Stimulated activated CD4-positive, alpha-beta T cell treated with anti-CD3 and anti-CD28 coated beads, Interleukin-15, amount 100 ng/mL, for 48 hours (primary cell): ENCODE results near the gene TYW3.

Experiments used
- DNase-seq, 2 donors: peaks; one replicate each; pipeline ENCODE4 v3.0.0-alpha.2; 2020; ENCODE audit warnings: low read depth in 2 of 2

TYW3 gene, protein sequence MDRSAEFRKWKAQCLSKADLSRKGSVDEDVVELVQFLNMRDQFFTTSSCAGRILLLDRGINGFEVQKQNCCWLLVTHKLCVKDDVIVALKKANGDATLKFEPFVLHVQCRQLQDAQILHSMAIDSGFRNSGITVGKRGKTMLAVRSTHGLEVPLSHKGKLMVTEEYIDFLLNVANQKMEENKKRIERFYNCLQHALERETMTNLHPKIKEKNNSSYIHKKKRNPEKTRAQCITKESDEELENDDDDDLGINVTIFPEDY

DNA sequence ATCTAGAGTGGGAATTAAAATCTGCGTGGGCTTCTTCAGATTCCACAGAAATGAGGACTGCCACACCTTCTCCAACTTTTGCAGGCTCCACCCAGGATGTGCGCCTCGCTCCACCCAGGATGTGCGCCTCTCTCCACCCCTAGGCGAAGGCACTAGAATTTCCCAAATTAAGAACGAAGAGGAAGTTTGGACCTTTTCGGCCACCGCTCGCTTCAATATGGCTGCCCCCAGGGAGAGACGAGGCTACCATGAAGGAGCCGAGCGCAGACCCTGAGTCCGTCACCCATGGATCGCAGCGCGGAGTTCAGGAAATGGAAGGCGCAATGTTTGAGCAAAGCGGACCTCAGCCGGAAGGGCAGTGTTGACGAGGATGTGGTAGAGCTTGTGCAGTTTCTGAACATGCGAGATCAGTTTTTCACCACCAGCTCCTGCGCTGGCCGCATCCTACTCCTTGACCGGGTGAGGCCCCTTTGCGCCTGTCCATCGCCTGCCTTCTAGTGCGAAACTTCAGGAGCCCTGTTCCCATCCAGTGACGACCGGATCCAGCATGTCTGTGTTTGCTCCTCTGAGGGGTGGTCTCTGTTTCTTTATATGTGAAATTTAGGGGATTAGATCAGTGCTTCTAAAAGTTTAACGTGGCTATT lies at the start of gene TYW3, which contains the start of gene CRYZ:
TSS of gene TYW3 (plus strand) at position 193 of the 644 bp plus-strand sequence. CDS start at position 286, 93 bp downstream.
TSS of gene CRYZ (minus strand) at position 91 of the 644 bp plus-strand sequence. CDS start 8,229 bp downstream, outside the sequence.
- peak; percentile 70 to 76 for DNase-seq

DNA sequence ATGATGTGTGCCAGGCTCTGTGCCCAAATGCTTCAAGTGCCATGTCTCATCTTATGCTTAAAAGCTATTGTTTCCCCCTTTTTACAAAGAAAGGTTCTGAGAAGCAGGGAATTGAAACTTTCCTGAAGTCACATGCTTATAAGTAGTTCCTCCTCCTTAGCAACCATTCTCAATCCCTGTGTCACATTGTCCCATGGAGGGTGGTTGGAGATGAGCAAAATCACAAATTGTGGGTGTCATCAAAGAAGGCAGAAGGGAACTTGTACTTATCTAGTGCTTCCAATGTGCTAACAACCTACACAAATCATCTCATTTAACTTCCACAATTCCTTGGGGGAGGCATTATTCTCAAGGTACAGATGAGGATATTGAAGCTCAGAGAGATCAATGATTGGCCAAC lies 49.3 kb upstream of the TYW3 start:
- DNase-seq = no peak

DNA sequence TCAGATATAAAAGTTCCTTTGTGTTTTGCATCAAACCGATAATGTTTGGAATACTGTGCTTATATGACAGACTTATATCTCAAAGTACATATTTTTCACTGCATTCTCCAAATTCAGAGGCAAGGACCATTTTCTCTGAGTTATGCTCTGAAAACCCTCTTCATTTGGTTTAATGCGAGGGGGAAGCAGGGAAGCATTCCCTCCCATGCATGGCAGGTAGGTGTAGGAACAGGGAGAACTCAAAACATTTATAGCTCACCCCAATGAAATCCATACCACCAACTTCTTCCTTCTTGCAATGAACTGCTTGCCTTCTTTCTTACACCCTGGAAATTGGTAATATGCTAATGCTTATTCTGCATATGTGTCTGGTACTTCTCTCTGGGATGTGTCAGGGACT lies 48.7 kb upstream of the TYW3 start:
- DNase-seq = no peak

DNA sequence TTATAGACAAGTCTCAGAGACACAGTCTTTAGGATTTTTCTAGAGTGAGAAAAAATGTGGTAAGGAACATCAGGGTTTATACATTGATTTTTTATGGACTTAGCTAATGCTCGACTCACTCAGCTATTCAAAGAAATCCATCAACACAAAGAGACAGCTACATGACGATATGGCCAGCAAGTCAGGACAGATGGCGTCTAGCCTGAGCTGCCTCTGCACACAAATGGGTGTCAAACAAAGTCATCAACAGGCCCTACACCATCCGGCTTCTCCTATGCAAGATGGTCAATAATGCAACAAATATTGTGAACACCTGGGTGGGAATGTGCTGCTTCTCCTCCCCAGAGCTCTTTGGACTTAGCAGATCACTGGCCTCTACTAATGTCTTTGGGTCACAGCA lies 46.0 kb upstream of the TYW3 start:
- no peak for DNase-seq

DNA sequence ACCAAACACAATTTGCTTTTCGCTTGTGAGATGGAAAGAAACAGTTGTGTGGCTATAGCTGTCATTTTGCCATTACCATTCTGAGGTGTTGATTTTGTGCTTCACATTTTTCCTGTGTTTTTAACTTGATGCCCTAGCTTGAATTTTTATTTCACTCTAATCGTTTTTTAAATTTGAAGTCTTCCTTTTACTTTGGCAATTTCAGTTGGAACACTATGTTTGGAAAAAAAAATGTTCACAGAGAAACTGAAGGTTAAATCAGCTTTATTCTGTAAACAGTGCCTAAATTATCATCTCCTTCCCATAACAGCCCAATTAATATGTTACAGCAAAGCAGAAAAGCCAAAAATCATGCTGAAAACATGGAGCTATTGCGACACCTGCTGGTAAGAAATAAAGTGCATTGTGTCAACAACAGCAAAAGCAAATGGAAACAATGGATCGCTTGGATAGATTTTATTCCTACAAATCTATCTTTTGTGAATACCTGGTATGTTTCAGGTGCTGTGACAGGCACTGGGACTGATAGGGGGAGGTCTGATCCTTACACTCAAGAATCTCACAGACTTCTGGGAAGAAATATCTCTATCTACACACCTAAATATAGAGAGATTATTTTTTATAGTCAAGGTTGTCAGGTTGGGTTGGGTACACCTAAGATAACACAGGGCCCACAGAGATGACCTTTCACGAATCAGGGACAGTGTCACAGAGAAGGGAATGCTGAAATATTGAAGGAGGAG lies 43.2 kb upstream of the TYW3 start:
- DNase-seq = peak in 1 of 2 donors; percentile 22

DNA sequence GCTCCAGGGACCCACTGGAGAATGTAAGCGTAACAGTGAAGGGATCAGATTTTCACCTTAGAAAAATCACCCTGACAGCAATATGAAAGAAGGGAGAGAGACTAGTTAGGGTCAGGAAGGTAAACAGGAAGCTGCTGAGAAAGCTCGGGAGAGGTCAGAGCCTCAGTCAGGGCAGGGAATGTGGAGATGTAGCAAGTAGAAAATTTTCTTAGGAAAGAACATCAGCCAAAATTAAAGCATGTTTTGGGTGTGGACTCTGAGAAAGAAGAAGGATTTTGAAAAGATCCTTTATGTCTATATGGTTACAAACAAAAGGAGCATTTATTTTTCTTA lies 42.6 kb upstream of the TYW3 start:
- DNase-seq = no peak

DNA sequence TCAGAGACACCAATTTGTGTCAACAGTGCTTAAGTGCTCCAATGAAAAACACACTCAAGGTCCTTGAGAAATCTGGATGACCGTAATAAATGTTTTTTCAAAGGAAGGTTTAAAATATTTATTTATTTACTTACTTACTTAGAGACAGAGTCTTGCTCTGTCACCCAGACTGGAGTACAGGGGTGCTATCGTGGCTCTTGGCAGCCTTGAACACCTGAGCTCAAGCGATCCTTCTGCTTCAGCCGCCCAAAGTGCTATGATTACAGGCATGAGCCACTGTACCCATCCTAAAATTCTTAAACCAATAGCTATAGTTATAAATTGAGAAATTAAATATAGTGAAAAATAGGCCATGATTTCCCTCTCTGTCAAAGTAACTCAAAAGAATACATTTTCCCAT lies 42.0 kb upstream of the TYW3 start:
- no peak for DNase-seq

DNA sequence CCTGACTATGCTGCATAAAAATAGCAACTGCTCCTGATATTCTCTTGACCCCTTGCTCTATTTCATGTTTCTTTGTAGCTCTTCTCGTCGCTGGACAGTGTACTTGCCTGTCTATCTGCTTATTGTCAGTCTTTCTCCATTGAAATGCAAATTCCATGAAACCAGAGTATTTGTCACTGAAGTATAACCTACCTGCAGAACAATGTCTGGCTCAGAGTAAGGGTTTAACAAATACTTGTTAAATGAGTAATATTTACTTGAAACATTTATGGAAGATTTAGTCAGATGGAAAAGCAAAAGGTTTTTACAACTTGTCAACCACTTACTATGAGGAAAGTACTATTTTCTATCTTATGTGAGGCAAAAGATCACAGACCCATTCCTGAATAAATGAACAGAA lies 39.5 kb upstream of the TYW3 start:
- DNase-seq = no peak

DNA sequence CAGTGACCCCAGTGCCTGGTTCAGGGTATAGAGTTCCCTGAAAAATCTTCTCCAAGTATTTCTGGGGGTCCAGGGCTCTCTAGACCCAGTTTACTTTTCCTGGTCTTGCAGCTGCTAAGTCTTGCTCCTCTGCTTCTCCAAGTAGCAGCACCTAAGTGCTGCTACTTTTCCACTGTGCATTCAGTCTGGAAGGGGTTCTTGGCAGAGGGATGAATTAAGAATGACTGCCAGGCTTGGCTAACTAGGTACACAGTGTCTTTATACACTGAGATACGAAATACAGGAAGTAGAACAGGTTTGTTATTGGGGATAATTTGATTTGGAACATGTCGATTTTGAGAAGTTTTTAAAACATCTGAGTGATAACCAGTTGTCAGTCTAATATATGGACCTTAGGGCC lies 35.1 kb upstream of the TYW3 start:
- DNase-seq = no peak

DNA sequence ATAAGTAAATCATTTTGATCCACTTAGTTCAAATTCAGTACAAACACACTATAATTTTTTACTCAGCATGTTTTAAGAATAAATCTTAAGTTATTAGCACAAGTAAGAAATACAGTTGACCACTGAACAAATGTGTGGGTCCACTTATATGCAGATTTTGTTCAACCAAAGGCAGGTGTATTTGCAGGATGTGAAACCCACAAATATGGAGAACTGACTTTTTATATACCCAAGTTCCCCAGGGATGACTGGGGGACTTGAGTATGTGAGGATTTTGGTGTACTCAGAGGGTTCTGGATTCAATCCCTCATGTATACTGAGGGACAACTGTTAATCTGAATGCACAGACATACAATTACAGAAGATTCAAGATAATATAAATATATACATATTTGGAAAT lies 33.6 kb upstream of the TYW3 start:
- no peak for DNase-seq

DNA sequence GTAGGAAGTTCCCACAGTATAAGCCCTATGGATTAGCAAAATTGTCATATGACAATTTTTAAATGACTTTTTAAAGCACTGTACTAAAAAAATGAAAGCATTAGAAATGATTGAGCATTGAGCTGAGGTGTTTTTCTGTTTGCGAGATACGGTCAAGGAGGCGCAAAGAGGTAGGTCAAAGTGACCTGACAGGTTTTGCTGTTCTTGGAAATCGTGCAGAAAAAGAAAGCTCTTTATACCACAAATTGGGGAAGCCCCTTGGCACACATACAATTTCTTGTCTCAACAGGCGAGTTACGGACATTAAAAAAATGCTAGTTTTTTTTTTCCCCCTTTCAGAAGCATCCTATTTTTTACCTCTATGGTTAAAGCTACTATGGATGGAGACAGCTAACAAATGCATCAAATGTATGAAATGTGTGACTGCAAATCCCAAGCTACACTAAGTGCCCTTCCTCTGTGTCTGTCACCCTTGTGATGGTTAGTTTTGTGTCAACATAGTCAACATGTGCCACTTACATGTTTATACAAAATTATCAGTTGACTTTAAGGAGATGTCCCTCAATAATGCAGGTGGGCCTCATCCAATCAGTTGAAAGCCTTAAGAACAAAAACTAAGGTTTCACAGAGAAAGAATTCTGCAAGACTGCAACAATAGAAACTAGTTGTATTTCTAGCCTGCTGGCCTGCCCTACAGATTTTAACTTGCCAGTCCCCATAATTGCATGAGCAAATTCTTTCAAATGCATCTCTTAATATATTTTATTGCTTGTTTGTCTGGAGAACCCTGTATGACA lies 29.4 kb upstream of the TYW3 start:
- DNase-seq = no peak

DNA sequence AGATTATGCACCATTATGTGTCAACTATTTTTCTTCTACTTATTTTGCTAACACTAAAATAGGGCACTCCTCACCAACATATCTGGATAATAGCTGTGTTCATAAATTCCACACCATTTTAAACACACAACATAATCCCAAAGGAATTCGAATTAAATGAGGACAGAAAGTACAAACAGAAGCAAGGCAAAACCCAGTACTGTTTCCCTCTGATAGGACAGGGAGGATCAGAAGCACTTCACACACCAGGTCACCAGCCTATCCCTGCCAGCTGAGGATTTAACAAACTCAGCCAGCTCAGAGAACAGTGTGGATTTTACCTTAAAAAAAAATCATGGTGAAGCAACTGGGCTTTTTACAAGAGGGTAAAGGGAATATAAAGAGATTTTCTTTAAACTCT lies 20.1 kb upstream of the TYW3 start:
- DNase-seq = no peak

DNA sequence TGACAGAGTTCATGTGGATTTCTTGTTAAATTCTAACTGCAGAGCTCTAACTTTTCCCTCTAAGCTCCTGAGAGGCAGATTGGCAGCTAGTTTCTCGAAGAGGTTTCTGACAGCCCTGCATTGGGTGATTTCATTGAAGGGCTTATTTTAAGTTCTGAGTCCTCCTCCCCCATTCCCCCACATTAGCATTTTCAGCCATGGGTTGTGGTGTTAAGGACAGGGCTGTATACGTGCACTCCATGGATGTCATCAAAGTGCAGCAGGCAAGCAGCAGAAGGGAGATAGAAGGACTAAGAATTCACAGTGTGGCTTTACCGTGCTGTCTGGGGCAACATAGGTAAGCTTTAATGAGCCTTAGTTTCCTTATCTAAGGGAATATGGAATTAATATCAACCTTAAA lies 19.1 kb upstream of the TYW3 start:
- no peak for DNase-seq

DNA sequence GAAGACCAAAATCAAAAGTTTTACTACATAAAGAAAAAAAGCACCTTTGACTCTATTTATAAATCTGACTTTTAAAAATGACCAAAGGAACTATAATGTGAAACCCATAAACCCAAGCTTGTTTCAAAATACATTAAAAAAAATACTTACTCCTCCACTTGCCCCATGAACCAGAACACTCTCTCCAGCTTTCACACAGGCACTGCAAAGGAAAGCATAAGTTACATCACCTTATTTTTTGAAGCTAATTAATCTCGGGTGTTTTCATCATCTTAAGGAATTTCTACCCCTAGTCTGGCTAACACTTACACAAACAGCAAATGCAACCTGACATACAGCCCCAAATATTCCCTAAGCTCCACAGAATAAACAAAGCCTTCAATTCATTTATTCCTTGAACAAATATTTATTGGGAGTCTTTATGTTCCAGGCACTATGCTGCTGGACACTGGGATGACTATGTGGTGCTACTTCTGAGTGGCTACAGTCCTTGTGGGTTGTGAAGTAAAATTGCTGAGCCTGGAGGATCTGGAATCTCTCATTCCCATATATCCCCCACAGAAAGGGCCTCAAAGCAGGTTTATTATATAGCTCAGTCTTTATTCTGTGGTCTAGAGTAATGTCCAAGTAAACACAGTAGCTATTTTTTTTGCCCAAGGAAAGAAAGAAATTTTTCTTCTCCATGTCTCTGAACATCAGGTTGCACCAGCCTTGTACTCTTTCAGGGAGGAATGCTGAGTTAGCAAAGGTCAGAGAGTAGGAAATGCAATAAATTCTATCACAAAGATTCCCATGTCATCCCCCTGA lies 18.3 kb upstream of the TYW3 start:
- DNase-seq = no peak

DNA sequence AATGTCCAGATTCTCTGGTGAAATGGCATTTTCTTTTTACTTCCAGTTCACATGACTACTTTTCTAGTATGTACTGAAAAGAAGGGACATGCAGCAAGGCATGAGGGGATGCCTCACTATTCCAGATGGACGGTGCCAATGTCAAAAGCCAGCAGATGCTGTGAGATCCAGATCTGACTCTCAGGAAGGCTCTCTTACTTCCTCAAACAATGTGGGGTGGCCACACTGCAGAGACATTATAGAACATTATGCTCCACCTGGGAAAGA lies 17.8 kb upstream of the TYW3 start:
- no peak for DNase-seq

DNA sequence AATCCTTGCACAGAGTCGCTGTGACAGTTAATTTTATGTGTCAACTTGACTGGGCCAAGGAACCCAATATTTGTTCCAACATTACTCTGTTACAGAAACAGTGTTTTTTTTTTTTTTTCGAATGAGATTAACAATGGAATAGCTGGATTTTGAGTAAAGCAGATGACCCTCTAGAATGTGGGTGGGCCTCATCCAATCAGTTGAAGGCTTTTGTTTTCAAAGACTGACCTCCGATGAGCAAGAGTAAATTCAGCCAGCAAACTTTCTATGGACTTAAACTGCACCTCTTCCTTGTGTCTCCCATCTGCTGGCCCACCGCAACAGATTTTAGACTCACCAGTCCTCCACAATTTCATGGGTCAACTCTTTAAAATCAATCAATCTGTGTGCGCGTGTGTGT lies 17.1 kb upstream of the TYW3 start:
- DNase-seq = no peak

DNA sequence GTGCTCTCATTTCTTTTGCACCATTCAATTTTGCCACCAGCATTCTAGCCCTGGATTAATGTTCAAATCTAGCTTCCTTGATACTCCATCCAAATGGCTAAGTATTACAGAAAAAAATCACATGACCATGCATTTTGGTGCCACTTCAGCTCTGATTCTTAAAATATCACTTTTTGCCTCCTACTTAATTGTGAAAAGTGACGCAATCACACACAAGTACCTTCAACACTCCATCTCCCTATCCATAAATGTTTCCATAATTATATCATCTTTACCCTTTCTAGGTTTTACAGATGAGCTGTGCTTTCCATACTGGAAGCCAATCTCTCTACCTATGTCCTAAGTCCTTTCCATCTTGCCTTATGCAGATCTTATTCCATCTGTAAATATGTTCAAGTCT lies 16.1 kb upstream of the TYW3 start:
- DNase-seq = no peak

DNA sequence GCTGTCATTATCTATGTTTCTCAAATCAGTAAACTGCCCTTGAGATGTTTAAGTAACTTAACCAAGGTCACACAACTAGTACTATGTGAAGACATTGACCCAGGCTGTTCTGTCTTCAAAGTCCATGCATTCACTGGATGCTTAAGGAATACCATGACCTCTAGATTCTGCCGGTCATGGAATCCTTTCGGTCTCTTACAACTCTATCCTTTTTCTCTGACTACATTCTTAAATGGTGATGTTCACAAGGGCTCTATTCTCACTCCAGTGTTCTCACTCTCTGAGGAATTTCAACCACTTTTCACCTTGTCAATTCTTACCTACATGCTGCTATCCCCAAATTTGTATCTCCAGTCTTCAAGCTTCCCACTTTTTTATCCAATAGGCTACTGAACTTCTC lies 15.3 kb upstream of the TYW3 start:
- no peak for DNase-seq

DNA sequence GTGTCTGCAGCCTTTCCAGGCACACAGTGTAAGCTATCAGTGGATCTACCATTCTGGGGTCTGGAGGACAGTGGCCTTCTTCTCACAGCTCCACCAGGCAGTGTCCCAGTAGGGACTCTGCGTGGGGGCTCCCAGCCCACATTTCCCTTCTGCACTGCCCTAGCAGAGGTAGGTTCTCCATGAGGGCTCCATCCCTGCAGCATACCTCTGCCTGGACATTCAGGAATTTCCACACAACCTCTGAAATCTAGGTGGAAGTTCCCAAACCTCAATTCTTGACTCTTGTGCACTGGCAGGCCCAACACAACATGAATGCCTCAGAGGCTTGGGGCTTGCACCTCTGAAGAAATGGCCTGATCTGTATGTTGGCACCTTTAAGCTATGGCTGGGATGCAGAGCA lies 6.9 kb upstream of the TYW3 start:
- DNase-seq = no peak

DNA sequence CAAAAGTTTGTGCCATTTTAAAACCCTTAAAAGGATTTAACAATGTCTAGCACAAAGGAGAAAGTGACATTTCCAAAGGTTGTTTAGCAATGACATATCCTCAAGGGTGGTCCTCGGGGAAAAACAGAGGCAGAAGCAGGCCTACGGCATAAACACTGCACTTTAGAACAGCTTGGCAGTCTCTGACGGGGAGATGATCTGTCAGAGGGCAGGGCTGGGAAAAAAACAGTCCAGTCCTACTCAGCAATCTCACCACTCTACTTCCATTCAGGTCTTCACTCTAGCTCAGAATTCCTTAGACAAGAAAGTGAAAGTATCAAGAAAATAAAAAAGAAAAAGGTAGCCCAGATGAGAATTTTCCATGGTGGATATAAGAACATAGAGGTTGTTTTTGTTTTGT lies 4.2 kb upstream of the TYW3 start:
- no peak for DNase-seq

DNA sequence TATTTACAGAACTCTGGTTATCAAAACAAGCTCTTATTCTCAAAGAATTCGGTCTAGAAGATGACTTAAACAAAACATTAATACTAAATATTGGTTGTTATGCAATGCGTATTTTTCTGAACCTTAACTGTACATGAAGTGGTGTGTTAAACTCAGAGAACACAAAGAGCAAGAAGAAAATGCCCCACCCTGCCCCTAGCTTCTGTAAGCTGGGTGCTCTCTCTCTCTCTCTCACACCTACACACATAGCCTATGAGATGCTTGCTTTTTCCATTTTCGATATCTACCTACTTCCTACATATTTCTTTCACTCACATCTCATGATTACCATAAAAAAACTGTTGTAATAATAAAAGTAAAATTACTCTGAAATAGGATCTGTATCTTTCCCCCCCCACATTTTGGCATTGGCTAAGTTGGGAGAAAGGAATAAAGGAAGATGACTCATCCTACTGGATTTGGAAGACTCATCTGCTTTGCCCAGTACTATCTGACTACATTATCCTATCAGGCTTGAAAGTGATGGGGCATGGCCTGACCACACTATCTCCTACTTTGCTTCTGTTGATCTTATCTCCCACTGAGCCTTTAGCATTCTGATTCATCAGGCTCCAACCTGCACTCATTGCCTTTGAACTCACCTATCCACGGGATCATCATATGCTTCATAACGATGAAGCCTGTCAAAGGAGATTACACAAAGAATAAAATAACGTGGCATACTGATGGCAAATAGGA lies 3.0 kb upstream of the TYW3 start:
- no peak for DNase-seq
